PC-3 (cell line): ENCODE data around the gene TADA2A.

Experiments
- EZH2 ChIP-seq: fragments of 300-600 bp; sonication (generic); IDR thresholded peaks from one replicate; pipeline ENCODE4 v1.6.1; 2017; ENCODE audit warnings: antibody characterized with exemption, mild to moderate bottlenecking, low read length; ENCODE audit not compliant: unreplicated experiment
- EZH2phosphoT487 ChIP-seq: fragments of 300-600 bp; sonication (generic); IDR thresholded peaks from 2 replicates; pipeline ENCODE4 v1.6.1; 2018; ENCODE audit warnings: mild to moderate bottlenecking, antibody characterized with exemption, low read length, borderline replicate concordance
- TF ChIP-seq, protein P1 (sequence below): fragments of 300-600 bp; sonication (generic); conservative IDR thresholded peaks from 2 replicates; pipeline ENCODE4 v1.5.1; 2017; ENCODE audit warnings: antibody characterized with exemption, low read depth, mild to moderate bottlenecking, low read length

DNA sequence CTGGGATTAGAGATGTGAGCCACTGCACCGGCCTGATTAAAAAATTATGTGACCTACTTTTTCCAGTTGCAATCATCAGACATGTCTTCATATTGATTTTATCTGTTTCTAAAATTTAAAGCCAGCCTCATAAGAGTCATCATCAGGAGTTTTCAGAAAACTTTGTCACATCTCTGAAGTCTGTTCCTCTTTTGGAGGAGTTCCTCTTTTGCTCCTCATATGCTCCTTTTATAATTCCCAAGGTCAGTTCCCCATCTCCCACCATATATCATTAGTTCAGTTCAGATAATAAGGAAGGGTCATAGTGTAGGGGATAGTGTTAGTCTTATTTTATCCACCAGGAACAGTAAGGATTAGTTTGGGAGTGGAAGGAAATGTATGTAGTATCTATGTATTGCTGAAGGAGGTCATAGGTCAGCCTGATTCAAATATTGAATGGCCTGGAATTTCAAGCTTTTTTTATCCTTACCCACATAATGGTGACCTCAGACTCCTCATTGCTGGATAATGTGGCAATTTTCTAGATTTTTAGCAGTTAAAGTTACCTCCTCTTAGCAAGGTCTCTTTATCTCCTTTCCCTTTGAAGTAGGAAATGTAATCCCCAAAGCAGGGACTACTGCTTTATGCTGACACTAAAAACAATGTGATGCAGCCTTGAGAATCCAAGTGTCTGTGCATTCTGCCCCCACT, 69.2 kb downstream of the TADA2A start:
- TF ChIP-seq, protein P1, sequence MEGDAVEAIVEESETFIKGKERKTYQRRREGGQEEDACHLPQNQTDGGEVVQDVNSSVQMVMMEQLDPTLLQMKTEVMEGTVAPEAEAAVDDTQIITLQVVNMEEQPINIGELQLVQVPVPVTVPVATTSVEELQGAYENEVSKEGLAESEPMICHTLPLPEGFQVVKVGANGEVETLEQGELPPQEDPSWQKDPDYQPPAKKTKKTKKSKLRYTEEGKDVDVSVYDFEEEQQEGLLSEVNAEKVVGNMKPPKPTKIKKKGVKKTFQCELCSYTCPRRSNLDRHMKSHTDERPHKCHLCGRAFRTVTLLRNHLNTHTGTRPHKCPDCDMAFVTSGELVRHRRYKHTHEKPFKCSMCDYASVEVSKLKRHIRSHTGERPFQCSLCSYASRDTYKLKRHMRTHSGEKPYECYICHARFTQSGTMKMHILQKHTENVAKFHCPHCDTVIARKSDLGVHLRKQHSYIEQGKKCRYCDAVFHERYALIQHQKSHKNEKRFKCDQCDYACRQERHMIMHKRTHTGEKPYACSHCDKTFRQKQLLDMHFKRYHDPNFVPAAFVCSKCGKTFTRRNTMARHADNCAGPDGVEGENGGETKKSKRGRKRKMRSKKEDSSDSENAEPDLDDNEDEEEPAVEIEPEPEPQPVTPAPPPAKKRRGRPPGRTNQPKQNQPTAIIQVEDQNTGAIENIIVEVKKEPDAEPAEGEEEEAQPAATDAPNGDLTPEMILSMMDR = no peak
- TF ChIP-seq EZH2phosphoT487 (no peak), EZH2 (no peak)
